Psoas muscle (tissue), 8 donors: ENCODE data around the gene LRPAP1. TPM values are rescaled to one million over a fixed set of nuclear protein-coding genes. Genes with fewer than 3 reads are reported as not detected.
"Not testable (repeated sequence)": the region's sequence is repeated elsewhere in the genome, so short reads cannot be mapped to it uniquely, and the experiment has no call there.

Experiments used
- ATAC-seq, 4 donors: fragments of 200-7000 bp; cut with Tn5 transposase; one replicate each; pipeline ENCODE4 v1.9.1; 2020; ENCODE audit warnings: moderate library complexity in 3 of 4, mild to moderate bottlenecking in 2 of 4
- DNase-seq, 2 donors: peaks; one replicate each; pipeline ENCODE4 v3.0.0-alpha.2; 2020
- H3K27ac ChIP-seq: fragments of 200-600 bp; one replicate; pipeline ENCODE4 v1.8.0; 2022
- H3K27me3 ChIP-seq, 3 donors: fragments of 200-600 bp in 1 of 3; one replicate each; pipeline versions ENCODE4 v1.6.1 to v1.8.0; 2013 to 2022; ENCODE audit warnings: low read length in 2 of 3, mild to moderate bottlenecking in 2 of 3, moderate library complexity in 1 of 3; ENCODE audit not compliant: insufficient read depth in 3 of 3
- H3K36me3 ChIP-seq, 2 donors: fragments of 200-600 bp in 1 of 2; one replicate each; pipeline versions ENCODE4 v1.6.1 to v1.8.0; 2013 to 2022; ENCODE audit warnings: low read depth in 1 of 2, mild to moderate bottlenecking in 1 of 2, moderate library complexity in 1 of 2; ENCODE audit not compliant: insufficient read depth in 1 of 2
- H3K4me1 ChIP-seq: fragments of 200-600 bp; one replicate; pipeline ENCODE4 v1.8.0; 2022
- H3K4me3 ChIP-seq: fragments of 200-600 bp; one replicate; pipeline ENCODE4 v1.8.0; 2022; ENCODE audit warnings: mild to moderate bottlenecking
- H3K9me3 ChIP-seq: fragments of 200-600 bp; one replicate; pipeline ENCODE4 v1.8.0; 2022
- WGBS, 3 donors: extraction: QIAGEN DNeasy Blood & Tissue Kit; methylation state at CpG; one replicate each; pipeline versions ENCODE4 v1.1.6 to v1.1.7; 2013; 5-methylcytosine and 5-hydroxymethylcytosine counted together
- intact Hi-C, 2 donors: fragments of 100-400 bp; cut with DNase I; formaldehyde crosslinking; loops; one replicate each; pipeline versions ENCODE4 v1.11.0 to v1.14.2; 2022
- polyA plus RNA-seq, 3 donors: library from polyadenylated mRNA; stranded (reverse); fragments of 200-250 nt; gene quantifications; one replicate each; pipeline ENCODE4 v1.2.3, GENCODE V29; 2013
- total RNA-seq, 4 donors: library from RNA; stranded (reverse); fragmentation: NEBNext Ultra II Directional in 2 of 4; extraction: Animal tissue kit (Norgen Biotek cat#: 25700) in 2 of 4; gene quantifications; one replicate each; pipeline versions ENCODE4 v1.2.1 to v1.2.4, GENCODE V29; 2021 to 2023
- TF ChIP-seq, protein P1 (sequence below): fragments of 200-600 bp; IDR thresholded peaks from one replicate; pipeline ENCODE4 v1.8.0; 2022; ENCODE audit warnings: antibody characterized with exemption
- donor health status: healthy with polysubstance abuse.
- donor health status: DM: no; HTN: no; CAD: no; lungs with moderate emphysema.
- donor health status: Bipolar disorder and iron deficiency.
- donor health status: healthy.
- donor health status: DM: yes; HTN: yes; CAD: no.
- donor health status: DM: no; HTN: no; CAD: no.
- donor health status: DM: no; HTN: no; CAD: no.
- donor health status: DM: yes; HTN: yes; CAD: no.

LRPAP1 gene
- total and polyA plus RNA-seq, 7 donors = 73.7 to 123 (median 105) TPM

- H3K4me3 ChIP-seq, H3K27me3 ChIP-seq, DNase-seq, H3K9me3 ChIP-seq, H3K4me1 ChIP-seq, intact Hi-C loops, ATAC-seq, H3K27ac ChIP-seq, H3K36me3 ChIP-seq: not testable (repeated sequence)
- WGBS, 3 donors = 91 to 95% (median 95%) methylated on average over 28 to 31 of the region's 31 CpGs
Measured at GRCh38 chr4:3564948-3565347, 32.7 kb upstream of the LRPAP1 start.

DNA sequence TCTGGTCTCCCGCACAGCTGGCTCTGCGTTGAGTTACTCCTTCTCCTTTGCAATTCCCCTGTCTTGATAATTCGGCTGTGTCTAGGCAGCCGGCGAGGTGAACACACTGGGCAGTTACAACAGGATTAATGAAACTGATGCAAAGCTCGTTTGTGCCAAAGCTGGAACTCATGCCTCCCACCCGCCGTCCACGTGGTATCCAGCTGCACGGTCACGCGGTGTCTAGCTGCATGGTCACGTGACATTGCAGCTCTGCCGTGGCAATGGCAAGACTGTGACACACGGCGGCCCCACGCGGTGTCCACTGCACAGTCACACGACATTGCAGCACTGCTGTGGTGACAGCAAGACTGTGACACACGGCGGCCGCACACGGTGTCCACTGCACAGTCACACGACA is 31.2 kb upstream of the LRPAP1 start:
- no peaks in the 10 kb centered on the region for H3K9me3 ChIP-seq
- no peaks in the 10 kb centered on the region for H3K4me1 ChIP-seq
- DNase-seq = no peak
- peaks cover 0 to 3% (median 0%) of the 10 kb centered on the region in 3 donors for H3K27me3 ChIP-seq
- WGBS, 3 donors = 85 to 88% (median 86%) methylated on average over 23 to 24 of the region's 24 CpGs
- no peaks in the 10 kb centered on the region for H3K36me3 ChIP-seq
- ATAC-seq = no peak
- intact Hi-C loops = no loop called here
- H3K4me3 ChIP-seq = no peak overlapping the region
- no peak overlapping the region for H3K27ac ChIP-seq
- TF ChIP-seq, protein P1, sequence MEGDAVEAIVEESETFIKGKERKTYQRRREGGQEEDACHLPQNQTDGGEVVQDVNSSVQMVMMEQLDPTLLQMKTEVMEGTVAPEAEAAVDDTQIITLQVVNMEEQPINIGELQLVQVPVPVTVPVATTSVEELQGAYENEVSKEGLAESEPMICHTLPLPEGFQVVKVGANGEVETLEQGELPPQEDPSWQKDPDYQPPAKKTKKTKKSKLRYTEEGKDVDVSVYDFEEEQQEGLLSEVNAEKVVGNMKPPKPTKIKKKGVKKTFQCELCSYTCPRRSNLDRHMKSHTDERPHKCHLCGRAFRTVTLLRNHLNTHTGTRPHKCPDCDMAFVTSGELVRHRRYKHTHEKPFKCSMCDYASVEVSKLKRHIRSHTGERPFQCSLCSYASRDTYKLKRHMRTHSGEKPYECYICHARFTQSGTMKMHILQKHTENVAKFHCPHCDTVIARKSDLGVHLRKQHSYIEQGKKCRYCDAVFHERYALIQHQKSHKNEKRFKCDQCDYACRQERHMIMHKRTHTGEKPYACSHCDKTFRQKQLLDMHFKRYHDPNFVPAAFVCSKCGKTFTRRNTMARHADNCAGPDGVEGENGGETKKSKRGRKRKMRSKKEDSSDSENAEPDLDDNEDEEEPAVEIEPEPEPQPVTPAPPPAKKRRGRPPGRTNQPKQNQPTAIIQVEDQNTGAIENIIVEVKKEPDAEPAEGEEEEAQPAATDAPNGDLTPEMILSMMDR = no peak

GRCh38 chr4:3562127-3562526 is 29.9 kb upstream of the LRPAP1 start:
- H3K27ac ChIP-seq, H3K4me3 ChIP-seq, H3K9me3 ChIP-seq, ATAC-seq, H3K4me1 ChIP-seq, H3K36me3 ChIP-seq, DNase-seq, intact Hi-C loops, H3K27me3 ChIP-seq: not testable (repeated sequence)
- 76 to 86% (median 85%) methylated on average over 6 of the region's 8 CpGs for WGBS, 3 donors

DNA sequence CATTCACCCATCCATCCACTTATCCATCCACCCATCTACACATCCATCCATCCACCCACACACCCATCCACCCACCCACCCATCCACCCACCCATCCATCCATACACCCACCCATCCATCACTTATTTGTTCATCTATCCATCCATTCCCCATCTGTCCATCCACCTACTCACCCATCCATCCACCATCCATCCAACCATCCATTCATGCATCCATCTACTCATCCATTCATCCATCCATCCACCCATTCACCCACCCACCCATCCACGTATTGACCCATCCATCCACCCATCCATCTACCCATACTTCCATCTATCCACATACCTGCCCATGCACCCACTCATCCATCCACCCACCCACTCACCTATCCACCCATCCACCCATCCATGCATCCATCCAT is 28.2 kb upstream of the LRPAP1 start:
- H3K9me3 ChIP-seq, H3K27me3 ChIP-seq, DNase-seq, ATAC-seq, H3K27ac ChIP-seq, H3K36me3 ChIP-seq, H3K4me3 ChIP-seq, H3K4me1 ChIP-seq, intact Hi-C loops: not testable (repeated sequence)
- WGBS, 3 donors = 90 to 100% (median 91%) methylated on average over 1 of the region's 1 CpG

DNA sequence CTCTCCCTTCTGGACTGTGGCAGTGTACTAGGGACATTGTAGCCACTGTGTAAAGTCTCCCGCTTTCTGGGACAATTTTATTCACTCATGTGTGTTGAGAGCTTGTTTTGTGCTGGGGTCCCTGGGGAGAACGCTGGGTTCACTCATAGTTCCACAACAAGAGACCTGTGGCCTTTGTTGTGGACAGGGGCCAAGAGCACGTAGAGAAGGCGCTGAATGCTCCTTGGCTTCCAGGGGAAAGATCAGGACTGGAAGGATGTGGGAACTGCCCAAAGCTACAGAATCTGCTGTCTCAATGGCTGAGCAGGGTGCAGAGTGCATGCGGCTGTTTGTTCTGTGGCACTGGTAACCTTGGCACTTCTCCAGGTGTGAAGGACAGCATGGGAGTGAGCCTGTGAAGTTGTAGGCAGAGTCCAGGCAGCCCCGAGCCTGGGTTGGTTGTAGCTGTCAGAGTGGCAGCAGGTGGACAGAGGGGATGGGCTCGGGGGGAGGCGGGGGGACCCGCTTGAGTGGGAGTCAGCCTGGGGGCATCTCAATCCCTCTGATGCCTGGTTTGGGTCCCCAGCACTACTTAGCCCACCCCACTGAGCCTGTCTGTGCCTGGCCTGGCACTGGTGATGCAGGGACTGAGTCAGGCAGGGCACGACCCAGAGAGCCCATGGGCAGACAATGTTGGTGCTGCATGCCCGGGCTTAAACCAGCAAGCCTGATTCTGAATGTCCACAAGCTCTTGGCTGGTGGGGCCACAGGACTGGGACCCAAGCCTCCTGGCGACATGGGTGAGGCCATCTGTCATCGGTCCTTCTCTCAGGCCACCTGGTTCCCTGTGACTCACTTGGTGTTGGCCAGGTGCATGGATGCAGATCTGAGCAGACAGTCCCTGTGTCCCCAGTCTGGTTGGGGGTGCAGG is 27.4 kb upstream of the LRPAP1 start:
- H3K9me3 ChIP-seq, H3K4me3 ChIP-seq, DNase-seq, intact Hi-C loops, H3K27ac ChIP-seq, ATAC-seq, H3K27me3 ChIP-seq, H3K4me1 ChIP-seq, H3K36me3 ChIP-seq: not testable (repeated sequence)
- 62 to 66% (median 65%) methylated on average over 9 to 13 of the region's 13 CpGs for WGBS, 3 donors

- ATAC-seq, H3K4me3 ChIP-seq, DNase-seq, H3K9me3 ChIP-seq, H3K27me3 ChIP-seq, H3K36me3 ChIP-seq, H3K27ac ChIP-seq, H3K4me1 ChIP-seq, intact Hi-C loops: not testable (repeated sequence)
- 65 to 77% (median 68%) methylated on average over 6 to 7 of the region's 7 CpGs for WGBS, 3 donors
Measured at GRCh38 chr4:3558514-3558836, 26.3 kb upstream of the LRPAP1 start.

DNA sequence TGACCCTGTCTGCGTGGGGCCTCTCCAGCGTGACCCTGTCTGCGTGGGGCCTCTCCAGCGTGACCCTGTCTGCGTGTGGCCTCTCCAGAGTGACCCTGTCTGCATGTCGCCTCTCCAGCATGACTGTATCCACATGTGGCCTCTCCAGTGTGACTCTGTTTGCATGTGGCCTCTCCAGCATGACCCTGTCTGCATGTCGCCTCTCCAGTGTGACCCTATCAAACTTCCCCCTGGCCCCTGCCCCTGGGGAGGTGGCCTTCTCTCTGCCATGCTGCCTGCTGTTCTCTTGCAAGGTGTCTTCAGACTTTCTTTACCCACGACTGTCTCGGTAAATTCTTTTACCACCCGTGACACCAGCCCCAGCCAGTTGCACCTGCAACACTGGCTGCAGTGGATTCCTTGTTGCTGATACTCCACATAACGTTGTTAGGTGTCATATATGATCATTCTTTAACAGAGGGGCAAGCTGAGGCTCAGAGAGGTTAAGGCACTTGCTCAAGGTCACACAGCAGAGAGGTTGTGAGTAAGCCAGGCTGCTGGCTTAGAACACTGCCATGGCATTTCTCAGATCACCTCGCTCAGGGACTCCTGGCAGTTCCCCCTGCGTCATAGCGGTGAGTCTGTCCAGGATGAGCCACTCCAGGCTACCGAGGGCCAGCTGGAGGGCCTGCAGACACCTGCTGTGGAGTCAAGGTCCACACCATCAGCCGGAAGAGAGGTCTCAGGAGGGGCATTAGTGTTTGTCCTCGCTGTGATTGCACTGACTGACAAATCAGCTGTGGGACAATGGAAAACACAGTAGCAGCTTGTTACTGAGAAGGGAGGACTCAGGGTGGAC is 25.7 kb upstream of the LRPAP1 start:
- H3K9me3 ChIP-seq, H3K27me3 ChIP-seq, H3K4me1 ChIP-seq, H3K27ac ChIP-seq, ATAC-seq, H3K4me3 ChIP-seq, intact Hi-C loops, DNase-seq, H3K36me3 ChIP-seq: not testable (repeated sequence)
- WGBS, 3 donors = 51 to 53% (median 53%) methylated on average over 13 to 17 of the region's 17 CpGs

DNA sequence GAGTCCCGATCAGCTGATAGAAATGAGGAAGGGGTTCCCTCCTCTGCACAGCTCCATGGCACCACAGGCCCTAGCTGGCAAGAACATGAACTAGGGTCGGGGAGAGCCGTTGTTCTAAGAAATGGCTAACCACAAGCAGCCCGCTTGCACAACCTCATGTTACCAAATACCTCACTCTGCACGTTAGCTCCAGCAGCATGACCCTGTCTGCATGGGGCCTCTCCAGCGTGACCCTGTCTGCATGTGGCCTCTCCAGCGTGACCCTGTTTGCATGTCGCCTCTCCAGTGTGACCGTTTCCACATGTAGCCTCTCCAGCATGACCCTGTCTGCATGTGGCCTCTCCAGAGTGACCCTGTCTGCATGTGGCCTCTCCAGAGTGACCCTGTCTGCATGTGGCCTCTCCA is 24.9 kb upstream of the LRPAP1 start:
- H3K4me1 ChIP-seq, ATAC-seq: not testable (repeated sequence)
- 56 to 61% (median 61%) methylated on average over 8 to 9 of the region's 9 CpGs for WGBS, 3 donors

GRCh38 chr4:3556244-3556867 is 24.1 kb upstream of the LRPAP1 start:
- ATAC-seq, H3K27me3 ChIP-seq, H3K4me3 ChIP-seq, H3K9me3 ChIP-seq, DNase-seq, H3K4me1 ChIP-seq, intact Hi-C loops, H3K27ac ChIP-seq, H3K36me3 ChIP-seq: not testable (repeated sequence)
- 67 to 75% (median 74%) methylated on average over 17 of the region's 17 CpGs for WGBS, 3 donors

More for the DNA sequence above, 24.9 kb upstream of the LRPAP1 start:
- H3K9me3 ChIP-seq, intact Hi-C loops, H3K27me3 ChIP-seq, H3K27ac ChIP-seq, H3K36me3 ChIP-seq, DNase-seq, H3K4me3 ChIP-seq: not testable (repeated sequence)
